Heart left ventricle (tissue), 16 donors: ENCODE results near the gene UCHL5. TPM values are rescaled to one million over a fixed set of nuclear protein-coding genes. Genes with fewer than 3 reads are reported as not detected.
"Not testable (repeated sequence)": the region's sequence is repeated elsewhere in the genome, so short reads cannot be mapped to it uniquely, and the experiment has no call there.

Experiments used
- ATAC-seq, 4 donors: fragments of 200-7000 bp; cut with Tn5 transposase; one replicate each; pipeline ENCODE4 v1.9.1; 2020 to 2022; ENCODE audit warnings: moderate library complexity in 4 of 4, mild to moderate bottlenecking in 3 of 4, moderate number of reproducible peaks in 1 of 4
- DNase-seq, 5 donors: peaks; one replicate each; pipeline ENCODE4 v3.0.0-alpha.2; 2020
- H3K27ac ChIP-seq, 12 donors: fragments of 200-600 bp; sonication (generic) in 4 of 12; one replicate each; pipeline versions ENCODE4 v1.5.0 to v1.8.0; 2016 to 2022; ENCODE audit warnings: mild to moderate bottlenecking in 2 of 12
- H3K27me3 ChIP-seq, 9 donors: fragments of 200-600 bp; sonication (generic) in 2 of 9; one replicate each; pipeline versions ENCODE4 v1.5.1 to v1.8.0; 2016 to 2022; ENCODE audit warnings: mild to moderate bottlenecking in 3 of 9
- H3K36me3 ChIP-seq, 9 donors: fragments of 200-600 bp; sonication (generic) in 2 of 9; one replicate each; pipeline versions ENCODE4 v1.5.0 to v1.8.0; 2018 to 2022; ENCODE audit warnings: mild to moderate bottlenecking in 2 of 9
- H3K4me1 ChIP-seq, 12 donors: fragments of 200-600 bp; sonication (generic) in 4 of 12; one replicate each; pipeline versions ENCODE4 v1.5.0 to v1.8.0; 2016 to 2022; ENCODE audit warnings: mild to moderate bottlenecking in 3 of 12
- H3K4me3 ChIP-seq, 12 donors: fragments of 200-600 bp; sonication (generic) in 4 of 12; one replicate each; pipeline versions ENCODE4 v1.5.0 to v1.8.0; 2017 to 2022; ENCODE audit warnings: mild to moderate bottlenecking in 9 of 12, moderate library complexity in 4 of 12
- H3K9me3 ChIP-seq, 12 donors: fragments of 200-600 bp; sonication (generic) in 4 of 12; one replicate each; pipeline versions ENCODE4 v1.5.0 to v1.8.0; 2016 to 2022; ENCODE audit warnings: mild to moderate bottlenecking in 1 of 12
- CTCF ChIP-seq, 12 donors: fragments of 200-600 bp; sonication (generic) in 4 of 12; IDR thresholded peaks; one replicate each; pipeline versions ENCODE4 v1.5.0 to v1.8.0; 2018 to 2022; ENCODE audit warnings: antibody characterized with exemption in 12 of 12, mild to moderate bottlenecking in 5 of 12
- POLR2A ChIP-seq, 2 donors: fragments of 450-650 bp; IDR thresholded peaks; one replicate each; pipeline ENCODE4 v1.6.1; 2017; ENCODE audit warnings: antibody characterized with exemption in 2 of 2, mild to moderate bottlenecking in 2 of 2, moderate library complexity in 2 of 2
- WGBS, 4 donors: extraction: QIAGEN DNeasy Blood & Tissue Kit in 2 of 4; methylation state at CpG; one replicate each; pipeline versions ENCODE4 v1.1.5 to v1.1.7; 2013 to 2018; 5-methylcytosine and 5-hydroxymethylcytosine counted together
- intact Hi-C, 10 donors: fragments of 100-400 bp; cut with DNase I; formaldehyde crosslinking; loops; one replicate each; pipeline versions ENCODE4 v1.11.1 to v1.14.2; 2022
- polyA plus RNA-seq, 2 donors: library from polyadenylated mRNA; stranded (reverse); fragments of 200-250 nt; gene quantifications; one replicate each; pipeline ENCODE4 v1.2.3, GENCODE V29; 2013
- total RNA-seq, 9 donors: library from RNA; depleted of rRNA in 2 of 9; stranded (reverse); fragments of >200 nt in 2 of 9; fragmentation: NEBNext Ultra II Directional in 3 of 9; extraction: Animal tissue kit (Norgen Biotek cat#: 25700) in 3 of 9; gene quantifications; one replicate each; pipeline versions ENCODE4 v1.1.0 to v1.2.4, GENCODE V29; 2016 to 2023
- donor health status: ischemic (EF 13 %, LVEDD 7.1; RV severe dilation, severe dysfunction).
- donor health status: healthy with polysubstance abuse.
- donor health status: DM: no; HTN: yes; CAD: no.
- donor health status: DM: no; HTN: no; CAD: no.
- donor health status: ischemic (EF 25% LVEDD 6.9; RV normal size, moderate dysfunction).
- donor health status: ischemic (EF 25% LVEDD 5.7; RV mildly dilated, moderate dysfunction).
- donor health status: healthy.
- donor health status: DM: yes; HTN: yes; CAD: no.
- donor health status: ischemic (EF 35%, LVEDD 5.7; RV mildly dilated, moderate dysfunction).
- donor health status: nonischemic (EF 11% LVEDD 7.7; RV severe dilation, severe dysfunction).
- donor health status: DM: yes; HTN: yes; CAD: no.
- donor health status: PGD.
- donor health status: ischemic (EF 29% LVEDD 5.4; RV normal size, mild dysfunction).
- donor health status: nonischemic (EF 23%, LVEDD 6.1; RV moderate dilation, normal function).

The UCHL5 gene
- total and polyA plus RNA-seq, 11 donors = 21.4 to 45.3 (median 36.0) TPM

DNA sequence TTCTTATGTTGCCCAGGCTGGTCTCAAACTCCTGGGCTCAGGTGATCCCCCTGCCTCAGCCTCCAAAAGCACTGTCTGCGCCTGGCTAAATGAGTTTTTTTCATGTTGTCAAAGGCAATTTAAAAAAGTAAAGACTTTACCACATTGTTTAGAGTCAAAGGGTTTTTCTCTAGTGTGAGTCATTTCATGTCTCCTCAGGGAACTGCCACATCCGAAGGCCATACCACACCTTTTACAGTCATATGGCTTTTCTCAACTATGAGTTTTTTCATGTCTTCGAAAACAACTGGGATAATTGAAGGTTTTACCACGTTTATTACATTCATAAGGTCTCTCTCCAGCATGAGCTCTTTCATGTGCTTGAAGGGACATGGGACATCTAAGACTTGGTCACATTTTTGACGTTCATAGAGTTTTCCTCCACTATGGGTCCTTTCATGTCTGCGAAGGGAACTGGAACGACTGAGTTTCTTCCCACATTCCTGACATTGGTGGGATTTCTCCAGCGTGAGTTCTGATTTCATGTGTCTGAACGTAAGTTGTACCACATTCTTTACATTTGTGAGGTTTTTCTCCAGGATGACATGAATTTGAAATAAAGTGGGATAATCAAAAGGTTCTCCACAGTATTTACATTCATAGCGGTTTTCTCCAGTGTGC, 65.6 kb downstream of the UCHL5 start:
- H3K36me3 ChIP-seq = peaks cover 0 to 22% (median 0%) of the 10 kb centered on the region in 9 donors
- intact Hi-C loops = no loop called here
- no peak overlapping the region for H3K4me3 ChIP-seq
- TF ChIP-seq CTCF (IDR thresholded peaks at IDR 0.05) (no peak), POLR2A (IDR thresholded peaks at IDR 0.05) (no peak)
- no peak overlapping the region for H3K27ac ChIP-seq
- H3K9me3 ChIP-seq = no peaks in the 10 kb centered on the region
- H3K27me3 ChIP-seq = no peaks in the 10 kb centered on the region
- ATAC-seq (no peak), DNase-seq (no peak)
- no peaks in the 10 kb centered on the region for H3K4me1 ChIP-seq
- 88 to 90% (median 89%) methylated on average over 10 of the region's 10 CpGs for WGBS, 4 donors

DNA sequence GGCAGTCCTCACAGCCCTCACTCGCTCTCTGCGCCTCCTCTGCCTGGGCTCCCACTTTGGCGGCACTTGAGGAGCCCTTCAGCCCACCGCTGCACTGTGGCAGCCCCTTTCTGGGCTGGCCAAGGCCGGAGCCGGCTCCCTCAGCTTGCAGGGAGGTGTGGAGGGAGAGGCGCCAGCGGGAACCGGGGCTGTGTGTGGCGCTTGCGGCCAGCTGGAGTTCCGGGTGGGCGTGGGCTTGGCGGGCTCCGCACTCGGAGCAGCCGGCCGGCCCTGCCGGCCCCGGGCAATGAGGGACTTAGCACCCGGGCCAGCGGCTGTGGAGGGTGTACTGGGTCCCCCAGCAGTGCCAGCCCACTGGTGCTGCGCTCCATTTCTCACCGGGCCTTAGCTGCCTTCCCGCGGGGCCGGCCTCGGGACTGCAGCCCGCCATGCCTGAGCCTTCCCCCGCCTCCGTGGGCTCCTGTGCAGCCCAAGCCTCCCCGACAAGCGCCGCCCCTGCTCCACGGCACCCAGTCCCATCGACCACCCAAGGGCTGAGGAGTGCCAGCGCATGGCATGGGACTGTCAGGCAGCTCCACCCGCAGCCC, 72.3 kb downstream of the UCHL5 start:
- intact Hi-C loops, H3K27ac ChIP-seq, DNase-seq, ATAC-seq, H3K27me3 ChIP-seq, H3K4me1 ChIP-seq, H3K9me3 ChIP-seq, H3K4me3 ChIP-seq, H3K36me3 ChIP-seq: not testable (repeated sequence)
- 91 to 97% (median 95%) methylated on average over 10 to 38 of the region's 38 CpGs for WGBS, 4 donors

DNA sequence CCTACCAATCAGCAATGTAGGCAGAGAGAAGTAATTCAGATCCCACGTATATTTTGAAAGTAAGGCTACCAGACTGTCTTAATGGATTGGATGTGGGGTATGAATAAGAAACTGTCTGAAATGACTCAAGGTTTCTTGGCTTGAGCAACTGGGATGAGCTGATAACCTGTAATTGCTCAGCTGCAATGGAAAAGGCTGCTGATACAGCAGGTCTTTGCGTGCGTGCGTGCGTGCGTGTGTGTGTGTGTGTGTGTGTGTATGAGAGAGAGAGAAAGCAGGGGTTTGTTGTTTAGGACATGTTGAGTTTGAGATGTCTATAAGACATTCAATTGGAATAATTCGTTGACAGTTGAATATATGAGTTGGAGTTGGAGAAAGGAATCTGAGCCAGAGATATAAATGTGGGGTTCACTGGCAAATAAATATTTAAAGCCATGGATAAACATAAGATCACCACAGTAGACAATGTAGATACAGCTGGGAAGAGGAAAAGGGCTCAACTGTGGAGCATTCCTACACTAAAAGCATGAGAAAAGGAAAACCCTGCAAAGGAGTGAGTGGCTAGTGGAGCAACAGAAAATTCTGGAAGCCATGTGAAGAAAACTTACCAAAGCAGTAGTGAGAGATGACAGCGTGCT, 72.9 kb downstream of the UCHL5 start:
- WGBS, 4 donors = 88 to 96% (median 92%) methylated on average over 8 of the region's 8 CpGs

GRCh38 chr1:192984080-192984479, 75.1 kb downstream of the UCHL5 start:
- no peak for TF ChIP-seq CTCF (IDR thresholded peaks at IDR 0.05)
- TF ChIP-seq POLR2A (IDR thresholded peaks at IDR 0.05) = no peak
- Histone ChIP-seq H3K4me1 (no peaks in the 10 kb centered on the region), H3K36me3 (peaks cover 0 to 7% (median 0%) of the 10 kb centered on the region in 9 donors), H3K9me3 (no peaks in the 10 kb centered on the region), H3K27ac (no peak overlapping the region), H3K4me3 (no peak overlapping the region), H3K27me3 (no peaks in the 10 kb centered on the region)
- no peak for ATAC-seq
- no peak for DNase-seq
- intact Hi-C loops = no loop called here
- WGBS, 4 donors = 87 to 96% (median 93%) methylated on average over 1 of the region's 1 CpG

More for the DNA sequence above, 72.9 kb downstream of the UCHL5 start:
- no peak for TF ChIP-seq POLR2A (IDR thresholded peaks at IDR 0.05)
- H3K27me3 ChIP-seq = no peaks in the 10 kb centered on the region
- H3K4me3 ChIP-seq = no peak overlapping the region
- DNase-seq (no peak), ATAC-seq (no peak)
- H3K36me3 ChIP-seq = peaks cover 0 to 7% (median 0%) of the 10 kb centered on the region in 9 donors
- intact Hi-C loops = no loop called here
- H3K9me3 ChIP-seq = no peaks in the 10 kb centered on the region
- H3K27ac ChIP-seq = no peak overlapping the region
- H3K4me1 ChIP-seq = no peaks in the 10 kb centered on the region

DNA sequence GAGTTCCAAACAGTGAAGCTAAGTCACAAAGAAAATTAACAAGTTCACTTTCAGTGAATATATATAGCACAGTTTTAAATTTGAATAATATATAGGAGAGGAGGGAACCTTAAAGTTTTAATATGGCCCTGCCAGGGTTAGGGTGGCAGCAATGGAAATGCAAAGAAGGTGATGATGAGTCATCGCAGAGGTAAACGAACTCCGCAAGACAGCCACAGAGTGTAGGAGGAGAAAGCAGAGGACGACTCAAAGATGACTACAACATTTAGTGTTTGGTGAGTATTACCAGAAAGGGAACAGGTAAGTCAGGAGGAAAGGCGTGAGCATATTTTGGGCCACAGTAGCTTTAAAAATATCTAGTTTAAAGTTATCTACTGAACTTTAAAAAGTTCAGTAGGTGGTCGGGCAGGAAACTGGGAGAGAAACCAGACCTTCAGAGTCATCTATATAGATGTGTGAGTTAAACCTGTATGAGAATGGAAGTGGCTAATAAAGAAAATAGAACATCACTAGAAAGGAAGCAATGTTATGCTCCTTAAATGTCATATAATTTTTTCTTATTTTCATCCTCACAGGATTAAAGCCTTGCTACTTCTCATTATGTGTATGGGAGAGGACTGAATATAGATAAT, 75.7 kb downstream of the UCHL5 start:
- intact Hi-C loops = no loop called here
- TF ChIP-seq POLR2A (IDR thresholded peaks at IDR 0.05) (no peak), CTCF (IDR thresholded peaks at IDR 0.05) (no peak)
- ATAC-seq = no peak
- Histone ChIP-seq H3K36me3 (peaks cover 0 to 7% (median 0%) of the 10 kb centered on the region in 9 donors), H3K9me3 (no peaks in the 10 kb centered on the region), H3K4me3 (no peak overlapping the region), H3K27me3 (no peaks in the 10 kb centered on the region), H3K4me1 (no peaks in the 10 kb centered on the region), H3K27ac (no peak overlapping the region)
- WGBS, 4 donors = 82 to 88% (median 83%) methylated on average over 6 of the region's 6 CpGs
- DNase-seq = no peak
